NCI-H128 (cell line): ENCODE data around the gene ADAM33.
A peak's percentile ranks its signal among the peaks of the same experiment; 100 is the strongest.

Experiments
- DNase-seq: peaks from one replicate; lab custom pipeline; 2025; ENCODE audit not compliant: unreplicated experiment; lab: John Stamatoyannopoulos, UW

The ADAM33 gene

DNA sequence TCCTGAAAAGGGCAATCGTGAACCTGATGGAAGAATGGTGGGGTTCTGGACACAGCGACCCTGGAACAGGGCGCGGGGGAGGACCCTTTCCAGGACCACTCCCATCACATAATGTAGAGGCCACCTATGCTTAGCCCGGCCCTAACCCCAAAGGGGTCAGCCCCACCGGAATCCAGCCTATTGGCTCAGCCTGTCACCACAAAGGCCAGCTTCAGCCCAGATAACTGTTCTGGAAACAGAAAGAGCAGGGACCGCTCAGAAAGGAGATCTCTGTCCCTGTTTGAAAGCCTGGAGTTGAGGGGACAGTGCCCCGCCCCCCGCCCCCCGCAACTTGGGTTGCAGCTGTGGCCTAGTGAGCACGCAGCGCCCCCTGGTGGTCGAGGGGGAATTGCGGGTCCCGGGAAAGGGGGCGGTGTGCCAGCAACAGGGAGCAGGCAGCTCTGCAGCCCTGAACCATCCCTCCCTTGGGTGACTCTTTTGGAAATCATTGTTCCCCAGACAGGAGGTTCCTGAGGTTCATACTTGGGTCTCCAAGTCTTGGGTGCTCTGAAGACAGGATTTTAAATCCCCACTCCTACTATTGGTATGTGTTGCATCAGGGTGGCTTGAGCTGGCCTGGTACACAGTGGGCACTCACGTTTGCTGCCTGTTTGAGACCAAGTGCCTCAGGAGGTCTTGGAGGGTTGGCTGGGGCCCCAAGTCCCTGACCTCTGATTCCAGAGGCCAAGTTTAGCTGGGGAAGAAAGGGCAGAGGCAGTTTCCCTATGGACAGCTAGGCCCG lies 29.1 kb upstream of the ADAM33 start:
- peak; percentile 7 for DNase-seq

GRCh38 chr20:3710011-3710466 lies 28.2 kb upstream of the ADAM33 start:
- no peak for DNase-seq

GRCh38 chr20:3707508-3707899 lies 25.7 kb upstream of the ADAM33 start:
- DNase-seq: no peak

DNA sequence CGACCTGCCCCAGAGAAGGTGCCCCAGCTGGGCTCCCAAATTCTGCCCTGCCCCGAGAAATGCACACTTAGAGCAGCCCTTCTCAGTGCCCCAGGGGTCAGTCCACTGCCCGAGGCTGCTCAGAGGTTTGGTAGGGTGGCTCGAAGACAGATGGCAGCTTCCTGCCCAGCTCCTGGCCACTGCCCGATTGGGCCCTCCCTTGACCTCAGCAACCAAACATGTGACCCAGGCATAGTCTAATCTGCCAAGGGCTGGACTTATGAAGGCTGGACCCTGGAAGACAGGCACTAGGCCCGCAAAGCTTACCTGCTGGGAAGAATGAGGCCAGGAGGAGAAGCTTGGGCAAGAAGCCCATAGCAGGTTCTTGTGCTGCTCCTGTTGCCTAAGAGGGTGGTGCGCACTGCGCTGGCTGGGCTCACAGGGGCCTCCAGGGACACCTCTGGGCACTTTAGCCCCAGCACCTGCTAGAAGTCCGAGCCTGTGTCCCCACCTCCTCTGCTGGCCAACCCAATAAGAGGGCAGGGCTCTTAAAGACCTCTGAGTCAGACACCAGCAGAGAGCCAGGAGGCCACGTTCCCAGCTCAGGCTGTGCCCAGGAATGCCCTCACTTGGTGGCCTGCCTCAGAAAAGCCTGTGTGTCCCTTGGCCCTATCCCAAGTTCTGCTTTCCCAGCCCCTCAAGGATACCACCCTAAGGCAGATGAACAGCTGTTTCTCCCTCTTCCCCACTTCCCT lies 25.1 kb upstream of the ADAM33 start:
- DNase-seq: no peak

DNA sequence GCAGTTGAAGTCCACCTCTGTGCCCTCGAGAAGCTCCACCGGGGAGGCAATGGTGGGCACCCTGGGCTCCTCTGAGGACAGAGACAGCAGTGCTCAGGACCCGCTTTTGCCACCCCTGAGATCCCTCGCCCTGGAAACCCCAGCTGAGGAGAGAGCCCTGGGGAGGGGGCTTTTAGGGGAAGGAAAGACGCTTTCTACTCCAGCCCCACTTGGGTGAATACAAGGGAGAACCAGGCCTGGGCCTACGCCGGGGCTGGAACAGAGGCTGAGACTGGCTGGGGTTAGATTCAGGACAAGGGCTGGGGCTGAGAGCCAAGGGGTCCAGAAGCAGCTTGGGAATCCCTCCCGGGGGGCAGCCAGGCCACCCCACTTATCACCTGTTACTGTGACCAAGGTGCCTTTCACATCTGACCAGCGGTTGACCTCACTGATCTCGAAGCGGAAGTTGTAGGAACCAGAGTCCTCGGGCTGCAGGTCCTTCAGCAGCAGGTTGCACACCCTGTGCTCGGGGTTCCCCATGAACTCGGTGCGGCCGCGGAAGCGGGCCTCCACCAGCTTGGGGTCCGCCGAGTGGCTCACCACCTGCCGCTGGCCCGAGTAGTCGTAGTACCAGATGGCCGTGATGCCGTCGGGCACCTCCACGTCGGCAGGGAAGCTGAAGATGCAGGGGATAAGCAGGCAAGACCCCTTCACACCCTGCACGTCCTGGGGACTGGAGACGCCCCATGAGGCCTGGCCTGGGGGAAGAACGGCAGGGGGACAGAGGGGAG lies 24.3 kb upstream of the ADAM33 start:
- DNase-seq: no peak

DNA sequence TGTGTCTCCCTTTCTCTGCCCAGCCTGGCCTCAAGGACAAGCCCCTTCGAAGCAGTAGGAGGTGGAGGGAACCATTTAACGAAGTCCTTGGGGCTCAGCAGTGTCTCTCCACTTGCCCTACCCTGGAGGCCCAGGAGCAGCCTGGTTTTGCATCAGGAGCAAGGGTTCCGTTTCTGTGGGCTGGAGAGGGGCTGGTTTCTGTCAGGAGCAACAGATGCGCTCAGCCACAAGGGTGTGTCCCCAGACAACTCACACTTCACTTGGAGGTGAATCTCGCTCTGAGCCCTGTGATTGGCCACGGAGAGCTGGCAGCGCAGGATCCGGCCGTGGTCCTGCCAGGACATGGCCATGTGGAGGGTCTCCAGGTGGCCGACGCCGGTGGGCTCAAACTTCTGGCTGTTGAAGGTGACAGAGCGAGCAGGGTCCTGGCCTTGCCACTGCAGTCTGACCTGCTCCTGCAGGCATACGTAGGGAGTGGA lies 23.7 kb upstream of the ADAM33 start:
- no peak for DNase-seq

GRCh38 chr20:3704087-3704486 lies 22.3 kb upstream of the ADAM33 start:
- no peak for DNase-seq

DNA sequence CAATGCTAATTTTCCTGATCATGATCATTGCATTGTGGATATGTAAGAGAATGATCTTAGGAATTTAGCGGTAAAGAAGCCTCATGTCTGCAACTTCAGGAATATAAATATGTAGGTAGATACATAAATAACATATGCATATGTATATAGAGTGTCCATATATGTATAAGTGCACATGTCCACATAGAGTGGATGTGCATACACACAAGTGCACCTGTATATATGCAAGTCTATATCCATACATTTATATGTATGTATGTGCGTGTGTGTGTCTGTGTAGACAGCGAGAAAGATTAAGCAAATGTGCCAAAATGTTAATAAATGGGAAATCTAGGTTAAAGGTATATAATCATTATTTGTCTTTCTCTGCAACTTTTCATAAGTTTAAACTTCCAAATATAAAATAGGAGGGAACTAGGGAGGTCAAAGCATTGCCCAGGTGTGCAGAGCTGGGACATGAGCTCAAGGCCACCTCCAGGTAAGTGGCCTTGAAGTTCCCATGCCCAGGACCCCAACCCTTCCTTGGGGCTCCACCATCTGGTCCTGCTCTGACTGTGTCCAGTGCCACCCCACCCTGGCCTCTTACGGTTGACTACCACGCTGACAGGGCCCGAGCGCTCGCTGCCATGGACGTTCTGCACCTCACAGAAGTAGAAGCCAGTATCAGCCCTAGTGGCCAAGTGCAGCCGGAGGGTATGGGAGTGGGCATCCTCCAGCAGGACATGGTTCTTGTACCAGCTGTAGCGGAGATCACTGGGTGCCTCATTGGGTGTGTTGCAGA lies 21.0 kb upstream of the ADAM33 start:
- DNase-seq: no peak

DNA sequence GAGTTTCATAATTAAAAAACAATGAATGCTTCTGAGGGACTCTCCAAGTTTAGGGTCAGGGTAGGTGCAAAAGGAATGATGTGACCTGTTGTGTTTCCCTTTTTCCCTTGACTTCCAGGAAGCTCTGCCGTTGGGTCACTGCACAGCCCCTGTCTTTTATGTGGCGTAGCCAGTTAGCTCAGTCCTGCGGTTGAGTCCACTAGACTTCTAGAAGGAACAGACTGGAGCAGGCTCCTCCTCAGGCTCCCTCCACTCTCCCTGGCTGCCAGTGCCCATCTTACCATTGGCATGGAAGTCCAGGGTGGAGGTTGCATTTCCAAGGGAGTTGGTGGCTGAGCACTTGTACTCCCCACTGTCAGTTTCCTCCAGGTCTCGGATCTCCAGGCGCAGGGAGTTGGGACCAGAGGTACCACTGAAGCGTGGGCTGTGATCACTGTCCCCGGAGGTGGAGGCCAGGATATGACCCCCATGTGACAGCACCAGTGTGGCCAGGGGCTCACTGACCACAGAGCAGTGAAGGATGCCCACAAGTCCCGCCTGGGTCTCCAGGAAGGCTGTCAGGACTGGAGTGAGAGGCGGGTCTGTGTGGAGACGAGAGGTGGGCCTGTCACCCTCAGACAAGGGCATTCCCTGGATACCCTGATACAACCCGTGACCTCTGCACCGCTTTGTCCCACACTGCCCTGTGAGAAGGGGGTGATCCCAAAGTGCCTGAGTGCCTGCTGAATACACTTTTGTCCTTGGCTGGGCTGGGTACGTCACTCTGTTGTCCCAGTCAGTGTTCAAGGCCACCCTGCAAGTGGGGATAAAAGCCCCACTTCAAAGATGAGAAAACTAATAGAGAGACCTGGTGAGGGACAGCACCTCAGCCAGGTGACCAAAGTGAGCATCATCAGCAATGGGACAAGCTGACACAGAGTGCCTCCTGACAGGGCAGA lies 19.5 kb upstream of the ADAM33 start:
- DNase-seq: no peak

GRCh38 chr20:3699037-3699436 lies 17.2 kb upstream of the ADAM33 start:
- no peak for DNase-seq

DNA sequence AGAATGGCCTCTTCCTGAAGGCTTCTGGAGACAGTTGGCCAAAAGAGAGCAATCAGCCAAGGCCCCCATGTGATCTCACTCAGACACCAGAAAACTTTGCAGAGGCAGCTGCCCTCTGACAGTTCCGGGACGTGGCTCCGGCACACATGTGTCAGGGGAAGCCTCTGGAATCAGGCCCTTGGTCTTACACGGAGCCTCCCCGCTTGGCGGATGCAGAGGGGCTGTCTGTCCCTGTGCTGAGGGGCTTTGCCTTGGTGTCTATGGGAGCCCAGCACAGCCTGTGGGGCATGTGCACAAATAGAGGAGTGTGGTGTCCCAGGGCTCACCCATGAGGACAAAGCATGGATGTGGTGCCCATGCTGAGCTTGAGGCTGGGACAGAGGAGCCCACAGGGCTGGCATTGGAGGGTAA lies 16.8 kb upstream of the ADAM33 start:
- no peak for DNase-seq

DNA sequence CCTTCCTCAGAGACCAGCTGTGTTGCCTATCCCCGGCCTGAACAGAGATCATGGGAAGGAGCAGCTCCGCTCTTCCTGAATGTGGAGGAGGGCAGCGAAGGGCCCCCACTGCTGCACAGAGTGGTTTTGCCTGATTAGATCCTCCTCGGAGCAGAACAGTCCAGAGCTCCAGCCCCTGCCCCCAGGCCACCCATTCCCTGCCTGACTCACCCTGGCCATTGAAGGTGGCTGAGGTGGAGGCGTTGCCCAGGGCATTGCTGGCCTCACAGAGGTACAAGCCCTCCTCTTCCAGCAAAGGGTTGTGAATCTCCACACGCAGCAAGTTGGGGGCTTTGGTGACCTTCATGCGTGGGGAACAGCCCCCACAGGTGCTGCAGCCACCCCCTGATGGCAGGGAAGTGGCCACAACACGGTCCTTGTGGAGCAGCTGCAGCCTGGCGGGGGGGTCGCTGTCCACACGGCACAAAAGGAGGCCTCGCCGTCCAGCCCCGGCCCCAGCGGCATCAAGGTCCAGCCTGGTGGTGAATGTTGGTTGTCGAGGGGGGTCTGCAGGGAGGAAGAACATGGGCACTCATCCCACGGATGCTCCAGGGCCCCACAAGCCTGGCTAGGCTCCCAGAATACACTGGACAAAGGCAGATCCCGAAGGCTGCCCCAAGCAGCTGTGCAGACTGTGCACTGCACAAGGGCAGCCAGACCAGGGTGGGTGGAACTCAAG lies 15.9 kb upstream of the ADAM33 start:
- no peak for DNase-seq

GRCh38 chr20:3696745-3697587 lies 15.2 kb upstream of the ADAM33 start:
- DNase-seq: no peak

DNA sequence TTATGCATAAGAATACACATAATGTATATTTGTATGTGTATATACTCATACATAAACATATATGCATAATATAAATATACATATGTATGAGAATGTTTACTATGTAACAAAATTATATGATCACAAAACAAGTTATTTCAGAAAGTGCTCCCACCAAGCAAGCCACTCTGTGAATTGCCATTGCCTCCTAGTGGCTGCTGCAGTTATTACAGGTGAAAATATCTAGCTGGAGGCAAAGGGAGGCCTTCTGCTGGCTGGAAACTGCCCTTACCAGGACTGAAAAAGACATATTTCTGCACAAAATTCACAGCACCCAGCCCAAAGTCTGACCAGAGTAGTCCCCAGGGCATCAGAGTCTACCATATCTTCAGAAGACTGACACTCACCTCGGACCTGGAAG lies 14.4 kb upstream of the ADAM33 start:
- no peak for DNase-seq

GRCh38 chr20:3694864-3695263 lies 13.1 kb upstream of the ADAM33 start:
- DNase-seq: no peak

- no peak for DNase-seq
These were observed 11.6 kb upstream of the ADAM33 start for GRCh38 chr20:3693376-3693775.

- no peak for DNase-seq
These were observed 11.0 kb upstream of the ADAM33 start for GRCh38 chr20:3692706-3693294.

- DNase-seq: no peak
These were observed 10.1 kb upstream of the ADAM33 start for GRCh38 chr20:3691897-3692296.
